ENCODE results near the gene PPP1R9B.

DNA sequence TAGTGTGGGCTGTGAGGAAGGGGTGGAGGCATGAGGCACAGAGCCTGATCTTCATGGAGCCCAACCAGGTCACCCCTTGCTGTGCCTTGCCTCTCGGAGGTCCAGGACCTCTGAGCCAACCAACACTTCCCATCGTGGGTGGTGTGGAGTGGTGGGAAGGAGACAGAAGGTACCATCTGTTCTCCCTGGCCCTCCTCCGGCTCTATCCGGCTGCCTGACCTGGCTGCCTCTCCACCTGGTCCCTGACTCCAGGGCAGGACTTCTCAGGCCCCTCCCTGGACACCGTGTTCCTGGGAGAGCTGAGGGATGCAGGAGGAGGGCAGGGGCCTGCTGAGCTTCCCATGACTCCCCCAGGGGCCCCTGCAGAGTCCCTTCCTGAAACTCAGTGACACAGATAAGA lies 51.5 kb downstream of the PPP1R9B start:
- TF ChIP-seq ISL1 (CRISPR knock-in tag; IDR thresholded peaks at IDR 0.05) (no peak), ZNF70 (CRISPR knock-in tag; IDR thresholded peaks at IDR 0.05) (no peak), CSDC2 (CRISPR knock-in tag; IDR thresholded peaks at IDR 0.05) (no peak), OSR1 (CRISPR knock-in tag; IDR thresholded peaks at IDR 0.05) (no peak), RARB (CRISPR knock-in tag; IDR thresholded peaks at IDR 0.05) (no peak), PPARA (CRISPR knock-in tag; IDR thresholded peaks at IDR 0.05; ENCODE audit: borderline replicate concordance) (no peak), POU6F1 (CRISPR knock-in tag; IDR thresholded peaks at IDR 0.05; ENCODE audit: borderline replicate concordance, low read depth) (no peak), ARNTL (CRISPR knock-in tag; IDR thresholded peaks at IDR 0.05; ENCODE audit: borderline replicate concordance, low read depth) (no peak), ZFP30 (CRISPR knock-in tag; IDR thresholded peaks at IDR 0.05) (no peak), GLIS3 (CRISPR knock-in tag; IDR thresholded peaks at IDR 0.05) (no peak)
- TF ChIP-seq, protein P1, sequence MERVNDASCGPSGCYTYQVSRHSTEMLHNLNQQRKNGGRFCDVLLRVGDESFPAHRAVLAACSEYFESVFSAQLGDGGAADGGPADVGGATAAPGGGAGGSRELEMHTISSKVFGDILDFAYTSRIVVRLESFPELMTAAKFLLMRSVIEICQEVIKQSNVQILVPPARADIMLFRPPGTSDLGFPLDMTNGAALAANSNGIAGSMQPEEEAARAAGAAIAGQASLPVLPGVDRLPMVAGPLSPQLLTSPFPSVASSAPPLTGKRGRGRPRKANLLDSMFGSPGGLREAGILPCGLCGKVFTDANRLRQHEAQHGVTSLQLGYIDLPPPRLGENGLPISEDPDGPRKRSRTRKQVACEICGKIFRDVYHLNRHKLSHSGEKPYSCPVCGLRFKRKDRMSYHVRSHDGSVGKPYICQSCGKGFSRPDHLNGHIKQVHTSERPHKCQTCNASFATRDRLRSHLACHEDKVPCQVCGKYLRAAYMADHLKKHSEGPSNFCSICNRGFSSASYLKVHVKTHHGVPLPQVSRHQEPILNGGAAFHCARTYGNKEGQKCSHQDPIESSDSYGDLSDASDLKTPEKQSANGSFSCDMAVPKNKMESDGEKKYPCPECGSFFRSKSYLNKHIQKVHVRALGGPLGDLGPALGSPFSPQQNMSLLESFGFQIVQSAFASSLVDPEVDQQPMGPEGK (CRISPR knock-in tag; IDR thresholded peaks at IDR 0.05; ENCODE audit: borderline replicate concordance), result no peak
- TF ChIP-seq, protein P2, sequence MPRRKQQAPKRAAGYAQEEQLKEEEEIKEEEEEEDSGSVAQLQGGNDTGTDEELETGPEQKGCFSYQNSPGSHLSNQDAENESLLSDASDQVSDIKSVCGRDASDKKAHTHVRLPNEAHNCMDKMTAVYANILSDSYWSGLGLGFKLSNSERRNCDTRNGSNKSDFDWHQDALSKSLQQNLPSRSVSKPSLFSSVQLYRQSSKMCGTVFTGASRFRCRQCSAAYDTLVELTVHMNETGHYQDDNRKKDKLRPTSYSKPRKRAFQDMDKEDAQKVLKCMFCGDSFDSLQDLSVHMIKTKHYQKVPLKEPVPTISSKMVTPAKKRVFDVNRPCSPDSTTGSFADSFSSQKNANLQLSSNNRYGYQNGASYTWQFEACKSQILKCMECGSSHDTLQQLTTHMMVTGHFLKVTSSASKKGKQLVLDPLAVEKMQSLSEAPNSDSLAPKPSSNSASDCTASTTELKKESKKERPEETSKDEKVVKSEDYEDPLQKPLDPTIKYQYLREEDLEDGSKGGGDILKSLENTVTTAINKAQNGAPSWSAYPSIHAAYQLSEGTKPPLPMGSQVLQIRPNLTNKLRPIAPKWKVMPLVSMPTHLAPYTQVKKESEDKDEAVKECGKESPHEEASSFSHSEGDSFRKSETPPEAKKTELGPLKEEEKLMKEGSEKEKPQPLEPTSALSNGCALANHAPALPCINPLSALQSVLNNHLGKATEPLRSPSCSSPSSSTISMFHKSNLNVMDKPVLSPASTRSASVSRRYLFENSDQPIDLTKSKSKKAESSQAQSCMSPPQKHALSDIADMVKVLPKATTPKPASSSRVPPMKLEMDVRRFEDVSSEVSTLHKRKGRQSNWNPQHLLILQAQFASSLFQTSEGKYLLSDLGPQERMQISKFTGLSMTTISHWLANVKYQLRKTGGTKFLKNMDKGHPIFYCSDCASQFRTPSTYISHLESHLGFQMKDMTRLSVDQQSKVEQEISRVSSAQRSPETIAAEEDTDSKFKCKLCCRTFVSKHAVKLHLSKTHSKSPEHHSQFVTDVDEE (CRISPR knock-in tag; IDR thresholded peaks at IDR 0.05), result no peak

Measured in SK-N-SH treated with all-trans-retinoic acid at 6 μM for 48 hours (cell line).